Ishikawa (cell line): ENCODE measurements around the gene XXYLT1.

Experiments used
- EP300 ChIP-seq: IDR thresholded peaks from 2 replicates; pipeline ENCODE4 v1.6.1; 2012; ENCODE audit warnings: borderline replicate concordance
- TAF1 ChIP-seq: IDR thresholded peaks from 2 replicates; pipeline ENCODE4 v1.6.1; 2012; ENCODE audit warnings: low read depth, mild to moderate bottlenecking
- ZBTB7A ChIP-seq: IDR thresholded peaks from 2 replicates; pipeline ENCODE4 v1.6.1; 2012; ENCODE audit warnings: low read depth
- TF ChIP-seq, protein P1 (sequence below): IDR thresholded peaks from 2 replicates; pipeline ENCODE4 v1.6.1; 2012; ENCODE audit warnings: low read depth, mild to moderate bottlenecking

- no peak for TF ChIP-seq TAF1
- TF ChIP-seq ZBTB7A = no peak
- TF ChIP-seq EP300 = no peak
- TF ChIP-seq, protein P1, sequence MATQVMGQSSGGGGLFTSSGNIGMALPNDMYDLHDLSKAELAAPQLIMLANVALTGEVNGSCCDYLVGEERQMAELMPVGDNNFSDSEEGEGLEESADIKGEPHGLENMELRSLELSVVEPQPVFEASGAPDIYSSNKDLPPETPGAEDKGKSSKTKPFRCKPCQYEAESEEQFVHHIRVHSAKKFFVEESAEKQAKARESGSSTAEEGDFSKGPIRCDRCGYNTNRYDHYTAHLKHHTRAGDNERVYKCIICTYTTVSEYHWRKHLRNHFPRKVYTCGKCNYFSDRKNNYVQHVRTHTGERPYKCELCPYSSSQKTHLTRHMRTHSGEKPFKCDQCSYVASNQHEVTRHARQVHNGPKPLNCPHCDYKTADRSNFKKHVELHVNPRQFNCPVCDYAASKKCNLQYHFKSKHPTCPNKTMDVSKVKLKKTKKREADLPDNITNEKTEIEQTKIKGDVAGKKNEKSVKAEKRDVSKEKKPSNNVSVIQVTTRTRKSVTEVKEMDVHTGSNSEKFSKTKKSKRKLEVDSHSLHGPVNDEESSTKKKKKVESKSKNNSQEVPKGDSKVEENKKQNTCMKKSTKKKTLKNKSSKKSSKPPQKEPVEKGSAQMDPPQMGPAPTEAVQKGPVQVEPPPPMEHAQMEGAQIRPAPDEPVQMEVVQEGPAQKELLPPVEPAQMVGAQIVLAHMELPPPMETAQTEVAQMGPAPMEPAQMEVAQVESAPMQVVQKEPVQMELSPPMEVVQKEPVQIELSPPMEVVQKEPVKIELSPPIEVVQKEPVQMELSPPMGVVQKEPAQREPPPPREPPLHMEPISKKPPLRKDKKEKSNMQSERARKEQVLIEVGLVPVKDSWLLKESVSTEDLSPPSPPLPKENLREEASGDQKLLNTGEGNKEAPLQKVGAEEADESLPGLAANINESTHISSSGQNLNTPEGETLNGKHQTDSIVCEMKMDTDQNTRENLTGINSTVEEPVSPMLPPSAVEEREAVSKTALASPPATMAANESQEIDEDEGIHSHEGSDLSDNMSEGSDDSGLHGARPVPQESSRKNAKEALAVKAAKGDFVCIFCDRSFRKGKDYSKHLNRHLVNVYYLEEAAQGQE = no peak
Observed at GRCh38 chr3:195261925-195262324, 9.0 kb downstream of the XXYLT1 start.
